Measurements from ENCODE around the gene RET.

DNA sequence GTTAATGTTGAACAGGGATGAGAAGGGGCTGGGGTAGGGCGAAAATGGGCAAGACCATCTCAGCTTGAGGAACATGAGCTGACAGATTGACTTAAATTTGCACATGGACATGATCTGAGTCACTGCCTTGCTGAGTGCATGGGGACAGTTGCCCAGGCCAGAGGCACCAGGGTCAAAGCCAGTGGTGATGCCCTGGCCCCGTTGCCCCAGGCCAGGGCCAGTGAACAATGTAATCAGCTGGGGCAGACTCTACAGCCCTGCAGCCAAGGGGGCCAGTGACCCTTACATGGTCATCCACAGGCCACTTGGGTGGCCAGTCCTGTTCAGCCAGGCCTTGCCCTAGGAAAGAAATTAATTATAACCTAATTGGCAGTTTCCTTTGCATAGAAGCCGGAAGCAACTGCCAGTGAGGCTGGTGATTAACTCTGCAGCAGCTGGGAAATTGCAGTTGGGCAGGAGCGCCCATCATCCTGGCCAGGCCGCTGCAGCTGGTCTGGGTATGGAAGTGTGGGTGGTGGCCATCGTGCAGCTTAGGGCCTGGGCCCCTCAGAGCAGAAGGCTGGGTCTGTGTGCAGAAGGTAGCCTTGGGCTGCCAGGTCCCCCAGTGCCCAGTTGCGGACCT lies 9.6 kb downstream of the RET start:
- TF ChIP-seq, protein P1, sequence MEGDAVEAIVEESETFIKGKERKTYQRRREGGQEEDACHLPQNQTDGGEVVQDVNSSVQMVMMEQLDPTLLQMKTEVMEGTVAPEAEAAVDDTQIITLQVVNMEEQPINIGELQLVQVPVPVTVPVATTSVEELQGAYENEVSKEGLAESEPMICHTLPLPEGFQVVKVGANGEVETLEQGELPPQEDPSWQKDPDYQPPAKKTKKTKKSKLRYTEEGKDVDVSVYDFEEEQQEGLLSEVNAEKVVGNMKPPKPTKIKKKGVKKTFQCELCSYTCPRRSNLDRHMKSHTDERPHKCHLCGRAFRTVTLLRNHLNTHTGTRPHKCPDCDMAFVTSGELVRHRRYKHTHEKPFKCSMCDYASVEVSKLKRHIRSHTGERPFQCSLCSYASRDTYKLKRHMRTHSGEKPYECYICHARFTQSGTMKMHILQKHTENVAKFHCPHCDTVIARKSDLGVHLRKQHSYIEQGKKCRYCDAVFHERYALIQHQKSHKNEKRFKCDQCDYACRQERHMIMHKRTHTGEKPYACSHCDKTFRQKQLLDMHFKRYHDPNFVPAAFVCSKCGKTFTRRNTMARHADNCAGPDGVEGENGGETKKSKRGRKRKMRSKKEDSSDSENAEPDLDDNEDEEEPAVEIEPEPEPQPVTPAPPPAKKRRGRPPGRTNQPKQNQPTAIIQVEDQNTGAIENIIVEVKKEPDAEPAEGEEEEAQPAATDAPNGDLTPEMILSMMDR (IDR thresholded peaks at IDR 0.05; ENCODE audit: insufficient read depth, low read depth, low read length) = no peak
- no peak for TF ChIP-seq EZH2 (IDR thresholded peaks at IDR 0.05; ENCODE audit: insufficient read depth, low read length)
